Body of pancreas (tissue), 4 donors: ENCODE results near the gene PLPP2. TPM values are rescaled to one million over a fixed set of nuclear protein-coding genes. Genes with fewer than 3 reads are reported as not detected.

Source experiments
- ATAC-seq: fragments of 150-250 bp; one replicate; pipeline ENCODE4 v1.9.1; 2016
- DNase-seq, 4 donors: peaks; one replicate each; pipeline ENCODE4 v3.0.0-alpha.2; 2019
- H3K27ac ChIP-seq, 4 donors: fragments of 200-600 bp; sonication (generic); 1 replicate in 3 of 4; 2 replicates in 1 of 4; pipeline versions ENCODE4 v1.5.1 to v1.6.1; 2016 to 2019; ENCODE audit warnings: mild to moderate bottlenecking in 1 of 4, mixed read lengths in 1 of 4, moderate library complexity in 1 of 4
- H3K27me3 ChIP-seq, 2 donors: fragments of 200-600 bp; sonication (generic); one replicate each; pipeline ENCODE4 v1.6.0; 2016; ENCODE audit warnings: mild to moderate bottlenecking in 1 of 2
- H3K36me3 ChIP-seq, 2 donors: fragments of 200-600 bp; sonication (generic); replicated peaks in 1 of 2; 2 replicates each; pipeline ENCODE4 v1.5.1; 2016; ENCODE audit warnings: low read depth in 2 of 2; ENCODE audit not compliant: insufficient read depth in 1 of 2
- H3K4me1 ChIP-seq: fragments of 200-600 bp; sonication (generic); one replicate; pipeline ENCODE4 v1.6.0; 2016
- H3K4me3 ChIP-seq, 2 donors: fragments of 200-600 bp; sonication (generic); 1 replicate in 1 of 2; 2 replicates in 1 of 2; pipeline ENCODE4 v1.5.1; 2016 to 2019
- H3K9me3 ChIP-seq, 3 donors: fragments of 200-600 bp; sonication (generic); 1 replicate in 2 of 3; 2 replicates in 1 of 3; pipeline ENCODE4 v1.5.1; 2016
- POLR2A ChIP-seq, 3 donors: fragments of 450-650 bp; IDR thresholded peaks; one replicate each; pipeline ENCODE4 v1.6.1; 2016; ENCODE audit warnings: antibody characterized with exemption in 3 of 3, mild to moderate bottlenecking in 2 of 3
- WGBS, 2 donors: methylation state at CpG; one replicate each; pipeline ENCODE4 v1.1.5; 2017; 5-methylcytosine and 5-hydroxymethylcytosine counted together
- intact Hi-C: fragments of 100-400 bp; cut with DNase I; formaldehyde crosslinking; loops from one replicate; pipeline ENCODE4 v1.15.1; 2023
- total RNA-seq, 2 donors: library from RNA; depleted of rRNA; stranded (reverse); fragments of >200 nt; gene quantifications; one replicate each; pipeline ENCODE4 v1.1.0, GENCODE V29; 2016
- TF ChIP-seq, protein P1 (sequence below), 7 experiments: fragments of 450-650 bp in 4 of 7; fragments of 200-600 bp in 3 of 7; sonication (generic) in 3 of 7; IDR thresholded peaks; one replicate each; pipeline ENCODE4 v1.5.1; 2016 to 2019; ENCODE audit warnings: antibody characterized with exemption in 7 of 7

The PLPP2 gene
- total RNA-seq, 2 donors from 2014 or later: 66.4 to 75.8 TPM

GRCh38 chr19:317710-318508 is 26.7 kb upstream of the PLPP2 start:
- 96 to 97% methylated on average over 10 of the region's 10 CpGs for WGBS, 2 donors
- H3K4me1 ChIP-seq: no peaks in the 10 kb centered on the region
- intact Hi-C loops: no loop called here
- ATAC-seq (no peak), DNase-seq (no peak)
- TF ChIP-seq, protein P1, sequence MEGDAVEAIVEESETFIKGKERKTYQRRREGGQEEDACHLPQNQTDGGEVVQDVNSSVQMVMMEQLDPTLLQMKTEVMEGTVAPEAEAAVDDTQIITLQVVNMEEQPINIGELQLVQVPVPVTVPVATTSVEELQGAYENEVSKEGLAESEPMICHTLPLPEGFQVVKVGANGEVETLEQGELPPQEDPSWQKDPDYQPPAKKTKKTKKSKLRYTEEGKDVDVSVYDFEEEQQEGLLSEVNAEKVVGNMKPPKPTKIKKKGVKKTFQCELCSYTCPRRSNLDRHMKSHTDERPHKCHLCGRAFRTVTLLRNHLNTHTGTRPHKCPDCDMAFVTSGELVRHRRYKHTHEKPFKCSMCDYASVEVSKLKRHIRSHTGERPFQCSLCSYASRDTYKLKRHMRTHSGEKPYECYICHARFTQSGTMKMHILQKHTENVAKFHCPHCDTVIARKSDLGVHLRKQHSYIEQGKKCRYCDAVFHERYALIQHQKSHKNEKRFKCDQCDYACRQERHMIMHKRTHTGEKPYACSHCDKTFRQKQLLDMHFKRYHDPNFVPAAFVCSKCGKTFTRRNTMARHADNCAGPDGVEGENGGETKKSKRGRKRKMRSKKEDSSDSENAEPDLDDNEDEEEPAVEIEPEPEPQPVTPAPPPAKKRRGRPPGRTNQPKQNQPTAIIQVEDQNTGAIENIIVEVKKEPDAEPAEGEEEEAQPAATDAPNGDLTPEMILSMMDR (IDR thresholded peaks at IDR 0.05): no peak
- TF ChIP-seq POLR2A (IDR thresholded peaks at IDR 0.05): no peak
- H3K27ac ChIP-seq: no peak overlapping the region
- H3K36me3 ChIP-seq: peaks cover 0 to 2% of the 10 kb centered on the region in 2 donors
- H3K9me3 ChIP-seq: no peaks in the 10 kb centered on the region
- no peaks in the 10 kb centered on the region for H3K27me3 ChIP-seq
- no peak overlapping the region for H3K4me3 ChIP-seq

GRCh38 chr19:315811-316210 is 24.6 kb upstream of the PLPP2 start:
- WGBS, 2 donors: 82 to 89% methylated on average over 8 of the region's 8 CpGs

DNA sequence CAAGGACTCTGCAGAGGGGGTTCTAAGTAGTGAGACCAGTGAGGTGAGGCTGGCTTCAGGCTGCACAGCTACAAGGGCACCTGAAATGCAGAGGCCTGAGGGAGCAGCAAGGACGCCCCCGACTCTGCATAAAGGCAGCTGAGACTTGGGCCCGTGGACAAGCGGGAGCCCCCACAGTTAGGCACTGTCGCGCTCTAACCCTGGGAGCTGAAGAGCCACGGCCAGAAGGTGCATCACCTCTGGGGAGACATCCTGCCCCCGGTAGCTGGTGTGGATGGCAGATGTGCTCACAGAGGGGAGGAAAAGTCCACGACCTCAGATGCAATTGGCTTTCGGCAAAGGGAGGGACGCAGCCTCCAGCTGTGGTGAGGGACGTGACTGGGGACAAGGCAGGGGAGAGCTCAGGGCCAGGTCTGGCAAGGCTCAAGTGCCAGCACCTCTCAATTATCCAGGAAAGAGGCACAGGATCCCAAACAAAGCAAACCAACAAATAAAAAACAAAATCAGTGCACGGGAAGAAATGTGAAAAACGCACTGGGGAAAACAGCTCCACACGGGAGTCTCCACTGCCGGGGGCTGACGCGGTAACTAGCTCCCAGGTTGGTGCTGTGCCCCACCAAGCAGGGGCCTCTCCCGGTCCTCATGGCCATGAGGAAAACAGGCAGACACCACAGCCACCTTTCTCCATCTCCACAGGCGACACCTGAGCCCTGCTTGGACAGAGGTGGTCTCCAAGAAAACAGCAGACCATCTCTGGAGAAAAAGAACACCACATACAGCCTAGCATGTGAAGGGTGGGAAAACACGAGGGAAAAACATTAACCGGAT is 23.0 kb upstream of the PLPP2 start:
- no peak for TF ChIP-seq POLR2A (IDR thresholded peaks at IDR 0.05)
- TF ChIP-seq, protein P1 (IDR thresholded peaks at IDR 0.05): no peak
- Histone ChIP-seq H3K27ac (no peak overlapping the region), H3K36me3 (peaks cover 4 to 6% of the 10 kb centered on the region in 2 donors), H3K4me3 (no peak overlapping the region), H3K9me3 (no peaks in the 10 kb centered on the region), H3K27me3 (no peaks in the 10 kb centered on the region), H3K4me1 (no peaks in the 10 kb centered on the region)
- WGBS, 2 donors: 89 to 90% methylated on average over 14 to 22 of the region's 22 CpGs
- ATAC-seq: no peak
- DNase-seq: no peak
- intact Hi-C loops: no loop called here

More at GRCh38 chr19:315811-316210, 24.6 kb upstream of the PLPP2 start:
- Histone ChIP-seq H3K9me3 (no peaks in the 10 kb centered on the region), H3K36me3 (peaks cover 4 to 6% of the 10 kb centered on the region in 2 donors), H3K4me3 (no peak overlapping the region), H3K4me1 (no peaks in the 10 kb centered on the region), H3K27ac (no peak overlapping the region), H3K27me3 (no peaks in the 10 kb centered on the region)
- no peak for ATAC-seq
- intact Hi-C loops: no loop called here
- no peak for DNase-seq
- TF ChIP-seq POLR2A (IDR thresholded peaks at IDR 0.05): no peak
- TF ChIP-seq, protein P1 (IDR thresholded peaks at IDR 0.05): no peak

GRCh38 chr19:313169-313987 is 22.2 kb upstream of the PLPP2 start:
- Histone ChIP-seq H3K9me3 (no peaks in the 10 kb centered on the region), H3K4me3 (no peak overlapping the region), H3K4me1 (no peaks in the 10 kb centered on the region), H3K36me3 (peaks cover 4 to 6% of the 10 kb centered on the region in 2 donors), H3K27me3 (no peaks in the 10 kb centered on the region), H3K27ac (no peak overlapping the region)
- intact Hi-C loops: no loop called here
- no peak for DNase-seq
- WGBS, 2 donors: 86 to 88% methylated on average over 12 to 23 of the region's 23 CpGs
- ATAC-seq: no peak
- TF ChIP-seq, protein P1 (IDR thresholded peaks at IDR 0.05): no peak
- no peak for TF ChIP-seq POLR2A (IDR thresholded peaks at IDR 0.05)
